PC-9 (cell line): ENCODE results near the gene MXD1. TPM values are rescaled to one million over a fixed set of nuclear protein-coding genes. Genes with fewer than 3 reads are reported as not detected.

Experiments
- BruUV-seq: library from RNA; stranded (reverse); fragments of 400-500 nt; replicated peaks from 2 replicates; lab custom pipeline; 2021; lab: Mats Ljungman, UMichigan
- CTCF ChIA-PET: fragments of 300-600 bp; sonication (Branson Sonifier 250); formaldehyde crosslinking; loops from one replicate; lab custom pipeline; 2022; ENCODE audit warnings: antibody characterized with exemption; lab: Charles Lee
- POLR2A ChIA-PET: fragments of 300-600 bp; sonication (Branson Sonifier 250); formaldehyde crosslinking; loops from one replicate; lab custom pipeline; 2022; ENCODE audit warnings: antibody characterized with exemption; ENCODE audit not compliant: unreplicated experiment; lab: Charles Lee
- DNase-seq, 2 experiments: peaks; one replicate each; pipeline versions ENCODE4 v3.0.0 to v3.0.0-alpha.2; 2015 to 2022; ENCODE audit warnings: mixed read lengths in 1 of 2
- H2AFZ ChIP-seq: fragments of 200-600 bp; sonication (generic); 2 replicates; pipeline ENCODE4 v1.8.1; 2017; ENCODE audit warnings: antibody characterized with exemption
- H3F3A ChIP-seq: fragments of 200-600 bp; sonication (generic); 2 replicates; pipeline ENCODE4 v1.8.1; 2017; ENCODE audit warnings: antibody characterized with exemption, mild to moderate bottlenecking, low read depth; ENCODE audit not compliant: insufficient read depth
- H3K27ac ChIP-seq: fragments of 200-600 bp; sonication (generic); 2 replicates; pipeline ENCODE4 v1.6.1; 2016; ENCODE audit warnings: mixed run types
- H3K27me3 ChIP-seq: fragments of 200-600 bp; sonication (generic); 2 replicates; pipeline ENCODE4 v1.6.1; 2016; ENCODE audit warnings: low read depth, mixed run types; ENCODE audit not compliant: insufficient read depth
- H3K36me3 ChIP-seq: fragments of 200-600 bp; sonication (generic); 2 replicates; pipeline ENCODE4 v1.6.1; 2016; ENCODE audit warnings: low read depth, mixed run types
- H3K4me1 ChIP-seq: fragments of 200-600 bp; sonication (generic); replicated peaks from 2 replicates; pipeline ENCODE4 v1.6.1; 2016; ENCODE audit warnings: mixed run types; ENCODE audit not compliant: insufficient read depth
- H3K4me2 ChIP-seq: fragments of 200-600 bp; sonication (generic); 2 replicates; pipeline ENCODE4 v1.6.1; 2017; ENCODE audit warnings: mixed run types
- H3K4me3 ChIP-seq: fragments of 200-600 bp; sonication (generic); 2 replicates; pipeline ENCODE4 v1.6.1; 2016; ENCODE audit warnings: mixed run types
- H3K79me2 ChIP-seq: fragments of 200-600 bp; sonication (generic); 2 replicates; pipeline ENCODE4 v1.6.1; 2017; ENCODE audit warnings: low read depth, mixed run types
- H3K9me2 ChIP-seq: fragments of 200-600 bp; sonication (generic); 2 replicates; pipeline ENCODE4 v1.8.1; 2017; ENCODE audit warnings: mild to moderate bottlenecking; ENCODE audit not compliant: insufficient read depth
- H3K9me3 ChIP-seq: fragments of 200-600 bp; sonication (generic); 2 replicates; pipeline ENCODE4 v1.8.1; 2016; ENCODE audit warnings: low read depth; ENCODE audit not compliant: insufficient read depth
- H4K20me1 ChIP-seq: fragments of 200-600 bp; sonication (generic); 2 replicates; pipeline ENCODE4 v1.8.1; 2017; ENCODE audit not compliant: insufficient read depth
- CTCF ChIP-seq: fragments of 200-600 bp; sonication (generic); conservative IDR thresholded peaks from 2 replicates; pipeline ENCODE4 v1.6.1; 2017; ENCODE audit warnings: mixed run types, antibody characterized with exemption, mild to moderate bottlenecking, moderate library complexity
- EZH2 ChIP-seq: fragments of 200-600 bp; sonication (generic); IDR thresholded peaks from 2 replicates; pipeline ENCODE4 v1.8.0; 2017; ENCODE audit warnings: antibody characterized with exemption, low read depth
- intact Hi-C: fragments of 100-400 bp; cut with micrococcal nuclease; formaldehyde crosslinking; loops from one replicate; pipeline ENCODE4 v1.10.0; 2022; ENCODE audit not compliant: unreplicated experiment
- total RNA-seq: library from RNA; stranded (reverse); gene quantifications from 2 replicates; pipeline ENCODE4 v1.2.3, GENCODE V29; 2021

The MXD1 gene
- total RNA-seq, 1 experiment from 2014 or later: 8.8 TPM

- H2AFZ ChIP-seq: no peak overlapping the region
- H3K4me1 ChIP-seq: peaks cover 34% of the 10 kb centered on the region
- no peaks in the 10 kb centered on the region for H3K9me3 ChIP-seq
- no peak overlapping the region for H3K4me2 ChIP-seq
- peaks cover 38% of the 10 kb centered on the region for H3F3A ChIP-seq
- no peak overlapping the region for H3K27ac ChIP-seq
- POLR2A ChIA-PET: no interaction called here
- no peaks in the 10 kb centered on the region for H3K27me3 ChIP-seq
- DNase-seq: no peak
- H3K79me2 ChIP-seq: peaks cover 11% of the 10 kb centered on the region; the same call in 1 of the 2 replicates
- peaks cover 55% of the 10 kb centered on the region for H3K36me3 ChIP-seq
- intact Hi-C loops: no loop called here
- H3K9me2 ChIP-seq: no peaks in the 10 kb centered on the region
- H3K4me3 ChIP-seq: no peak overlapping the region
- CTCF ChIA-PET: no interaction called here
- TF ChIP-seq CTCF (no peak), EZH2 (no peak)
- H4K20me1 ChIP-seq: no peaks in the 10 kb centered on the region
- BruUV-seq: no TSS peak
Measured at GRCh38 chr2:69937968-69938367, 23.1 kb downstream of the MXD1 start.

- TF ChIP-seq EZH2 (no peak), CTCF (no peak)
- POLR2A ChIA-PET: no interaction called here
- Histone ChIP-seq H3K27ac (no peak overlapping the region), H3K4me1 (peaks cover 27% of the 10 kb centered on the region), H3F3A (peaks cover 28% of the 10 kb centered on the region; the same call in 1 of the 2 replicates), H3K9me2 (no peaks in the 10 kb centered on the region), H4K20me1 (no peaks in the 10 kb centered on the region), H3K9me3 (no peaks in the 10 kb centered on the region), H3K4me2 (no peak overlapping the region), H3K27me3 (no peaks in the 10 kb centered on the region), H3K79me2 (peaks cover 11% of the 10 kb centered on the region; the same call in 1 of the 2 replicates), H3K4me3 (no peak overlapping the region), H2AFZ (no peak overlapping the region), H3K36me3 (peaks cover 52% of the 10 kb centered on the region)
- BruUV-seq: no TSS peak
- CTCF ChIA-PET: no interaction called here
- DNase-seq: no peak
- intact Hi-C loops: no loop called here
Measured at GRCh38 chr2:69939722-69940121, 24.8 kb downstream of the MXD1 start.

- no TSS peak for BruUV-seq
- no peak for DNase-seq
- Histone ChIP-seq H3K4me3 (no peak overlapping the region), H4K20me1 (no peaks in the 10 kb centered on the region), H3K9me2 (no peaks in the 10 kb centered on the region), H3K4me1 (peaks cover 31% of the 10 kb centered on the region), H3K9me3 (no peaks in the 10 kb centered on the region), H2AFZ (no peak overlapping the region), H3K36me3 (peaks cover 43% of the 10 kb centered on the region), H3K27me3 (no peaks in the 10 kb centered on the region), H3K4me2 (no peak overlapping the region), H3K79me2 (peaks cover 3% of the 10 kb centered on the region; the same call in 1 of the 2 replicates), H3F3A (peaks cover 26% of the 10 kb centered on the region), H3K27ac (no peak overlapping the region)
- TF ChIP-seq CTCF (no peak), EZH2 (no peak)
- intact Hi-C loops: no loop called here
- ChIA-PET POLR2A (no interaction called here), CTCF (no interaction called here)
Measured at GRCh38 chr2:69940691-69941090, 25.8 kb downstream of the MXD1 start.
